Spleen (tissue), 7 donors: ENCODE measurements around the gene ANOS1.

Experiments
- POLR2A ChIP-seq, 3 donors: fragments of 450-650 bp; IDR thresholded peaks; one replicate each; pipeline ENCODE4 v1.5.1; 2017; ENCODE audit warnings: antibody characterized with exemption in 3 of 3, mild to moderate bottlenecking in 1 of 3
- POLR2AphosphoS5 ChIP-seq, 3 donors: sonication (generic); formaldehyde crosslinking; IDR thresholded peaks; one replicate each; pipeline ENCODE4 v1.5.1; 2017; ENCODE audit warnings: antibody characterized with exemption in 3 of 3
- TF ChIP-seq, protein P1 (sequence below), 11 experiments: fragments of 200-600 bp in 7 of 11; fragments of 450-650 bp in 4 of 11; sonication (generic) in 4 of 11; IDR thresholded peaks in 8 of 11; conservative IDR thresholded peaks in 3 of 11; 1 replicate in 7 of 11; 2 replicates in 4 of 11; pipeline versions ENCODE4 v1.4.0 to v1.8.0; 2016 to 2021; ENCODE audit warnings: antibody characterized with exemption in 11 of 11, inconsistent platforms in 4 of 11, mild to moderate bottlenecking in 1 of 11
- donor health status: DM: no; HTN: no; CAD: no; lungs with moderate emphysema.
- donor health status: DM: no; HTN: no; CAD: no.
- donor health status: DM: no; HTN: no; CAD: no.

DNA sequence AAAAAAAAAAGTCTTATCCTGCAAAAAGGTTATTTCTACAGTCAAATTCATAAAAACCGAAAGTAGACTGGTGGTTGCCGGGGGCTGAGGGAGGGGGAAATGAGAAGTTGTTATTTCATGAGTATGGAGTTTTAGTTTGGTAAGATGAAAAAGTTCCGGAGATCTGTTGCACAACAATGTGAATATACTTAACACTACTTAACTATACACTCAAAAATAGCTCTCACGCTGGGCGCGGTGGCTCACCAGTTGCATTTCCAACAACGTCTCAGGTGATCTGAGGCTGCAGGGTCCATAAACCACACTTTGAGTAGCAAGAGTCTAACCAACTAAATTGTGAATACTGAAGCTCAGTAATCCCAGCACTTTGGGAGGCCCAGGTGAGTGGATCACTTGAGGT lies 52.4 kb downstream of the ANOS1 start:
- TF ChIP-seq, protein P1, sequence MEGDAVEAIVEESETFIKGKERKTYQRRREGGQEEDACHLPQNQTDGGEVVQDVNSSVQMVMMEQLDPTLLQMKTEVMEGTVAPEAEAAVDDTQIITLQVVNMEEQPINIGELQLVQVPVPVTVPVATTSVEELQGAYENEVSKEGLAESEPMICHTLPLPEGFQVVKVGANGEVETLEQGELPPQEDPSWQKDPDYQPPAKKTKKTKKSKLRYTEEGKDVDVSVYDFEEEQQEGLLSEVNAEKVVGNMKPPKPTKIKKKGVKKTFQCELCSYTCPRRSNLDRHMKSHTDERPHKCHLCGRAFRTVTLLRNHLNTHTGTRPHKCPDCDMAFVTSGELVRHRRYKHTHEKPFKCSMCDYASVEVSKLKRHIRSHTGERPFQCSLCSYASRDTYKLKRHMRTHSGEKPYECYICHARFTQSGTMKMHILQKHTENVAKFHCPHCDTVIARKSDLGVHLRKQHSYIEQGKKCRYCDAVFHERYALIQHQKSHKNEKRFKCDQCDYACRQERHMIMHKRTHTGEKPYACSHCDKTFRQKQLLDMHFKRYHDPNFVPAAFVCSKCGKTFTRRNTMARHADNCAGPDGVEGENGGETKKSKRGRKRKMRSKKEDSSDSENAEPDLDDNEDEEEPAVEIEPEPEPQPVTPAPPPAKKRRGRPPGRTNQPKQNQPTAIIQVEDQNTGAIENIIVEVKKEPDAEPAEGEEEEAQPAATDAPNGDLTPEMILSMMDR (IDR thresholded peaks at IDR 0.05 in 8 of 11, conservative IDR thresholded peaks at IDR 0.05 in 3 of 11) = no peak
- TF ChIP-seq POLR2A (IDR thresholded peaks at IDR 0.05) (no peak), POLR2AphosphoS5 (IDR thresholded peaks at IDR 0.05) (no peak)
